ENCODE measurements around the gene PRKCH. TPM values are rescaled to one million over a fixed set of nuclear protein-coding genes. Genes with fewer than 3 reads are reported as not detected.

The PRKCH gene
- total RNA-seq, 1 experiment from 2014 or later = 10.3 TPM

DNA sequence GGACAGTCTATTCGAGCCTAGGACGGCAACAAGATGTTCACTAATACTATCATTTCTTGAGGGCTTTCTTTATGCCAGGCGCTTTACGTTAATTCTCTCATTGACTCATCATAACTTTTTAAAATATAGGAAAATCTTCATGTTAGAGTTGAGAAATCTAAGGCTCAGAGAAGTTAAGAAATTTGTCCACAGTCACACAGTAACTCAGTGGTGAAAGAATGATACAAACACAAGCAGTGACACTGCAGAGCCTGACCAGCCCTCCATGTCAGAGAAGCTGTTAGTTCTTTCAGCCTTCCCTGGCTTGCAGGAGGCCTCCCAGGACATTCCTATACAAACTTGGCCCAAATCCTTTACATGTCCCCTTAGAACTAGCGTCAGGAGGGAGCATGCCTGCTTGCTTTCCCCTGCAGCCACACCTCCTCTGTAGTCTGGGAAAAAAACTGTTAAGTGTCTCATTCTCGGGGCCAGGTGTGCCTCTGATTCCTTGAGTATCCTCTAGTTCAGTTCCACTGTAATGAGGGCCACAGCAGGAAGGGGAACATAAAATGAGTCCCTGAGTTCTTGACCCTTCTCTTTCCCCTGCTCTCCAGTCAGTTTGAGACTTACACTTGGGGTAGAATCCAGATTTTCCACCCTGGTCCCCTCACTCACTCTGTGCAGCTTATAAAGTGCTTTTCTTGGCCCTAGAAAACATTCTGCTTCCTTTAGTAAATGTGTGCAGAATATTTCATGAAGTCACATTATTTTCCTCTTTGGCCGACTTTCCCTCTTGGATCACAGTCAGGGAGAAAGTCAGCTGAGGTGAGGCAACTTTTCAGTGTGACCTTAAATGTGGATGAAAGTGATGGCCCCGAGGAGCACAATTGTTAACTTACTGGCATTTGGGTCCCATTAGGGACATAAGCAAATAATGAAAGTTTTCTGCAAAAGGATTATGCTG lies 221.7 kb downstream of the PRKCH start:
- no peak overlapping the region for H3K4me3 Mint-ChIP-seq
- H3K4me1 Mint-ChIP-seq = peaks cover 17% of the 10 kb centered on the region
- H3K9me3 Mint-ChIP-seq = no peaks in the 10 kb centered on the region
- ChIA-PET POLR2A (no interaction called here), CTCF (interaction anchor here (0.7 kb wide), 1 partner anchor 64 kb away, joined by 3 read pairs; no protein-coding TSS in a partner anchor)
- ATAC-seq = no peak
- TF ChIP-seq, protein P1, sequence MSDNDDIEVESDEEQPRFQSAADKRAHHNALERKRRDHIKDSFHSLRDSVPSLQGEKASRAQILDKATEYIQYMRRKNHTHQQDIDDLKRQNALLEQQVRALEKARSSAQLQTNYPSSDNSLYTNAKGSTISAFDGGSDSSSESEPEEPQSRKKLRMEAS (CRISPR knock-in tag; IDR thresholded peaks at IDR 0.05) = no peak
- TF ChIP-seq ZNF396 (CRISPR knock-in tag; IDR thresholded peaks at IDR 0.05; ENCODE audit: borderline replicate concordance) (no peak), NR2C2 (CRISPR knock-in tag; IDR thresholded peaks at IDR 0.05) (no peak), ZNF416 (CRISPR knock-in tag; IDR thresholded peaks at IDR 0.05) (no peak), ZNF263 (CRISPR knock-in tag; IDR thresholded peaks at IDR 0.05; ENCODE audit: low read depth) (no peak)
- TF ChIP-seq, protein P2, sequence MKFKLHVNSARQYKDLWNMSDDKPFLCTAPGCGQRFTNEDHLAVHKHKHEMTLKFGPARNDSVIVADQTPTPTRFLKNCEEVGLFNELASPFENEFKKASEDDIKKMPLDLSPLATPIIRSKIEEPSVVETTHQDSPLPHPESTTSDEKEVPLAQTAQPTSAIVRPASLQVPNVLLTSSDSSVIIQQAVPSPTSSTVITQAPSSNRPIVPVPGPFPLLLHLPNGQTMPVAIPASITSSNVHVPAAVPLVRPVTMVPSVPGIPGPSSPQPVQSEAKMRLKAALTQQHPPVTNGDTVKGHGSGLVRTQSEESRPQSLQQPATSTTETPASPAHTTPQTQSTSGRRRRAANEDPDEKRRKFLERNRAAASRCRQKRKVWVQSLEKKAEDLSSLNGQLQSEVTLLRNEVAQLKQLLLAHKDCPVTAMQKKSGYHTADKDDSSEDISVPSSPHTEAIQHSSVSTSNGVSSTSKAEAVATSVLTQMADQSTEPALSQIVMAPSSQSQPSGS (CRISPR knock-in tag; IDR thresholded peaks at IDR 0.05; ENCODE audit: borderline replicate concordance, low read depth) = no peak
- TF ChIP-seq, protein P3, sequence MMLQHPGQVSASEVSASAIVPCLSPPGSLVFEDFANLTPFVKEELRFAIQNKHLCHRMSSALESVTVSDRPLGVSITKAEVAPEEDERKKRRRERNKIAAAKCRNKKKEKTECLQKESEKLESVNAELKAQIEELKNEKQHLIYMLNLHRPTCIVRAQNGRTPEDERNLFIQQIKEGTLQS (CRISPR knock-in tag; conservative IDR thresholded peaks at IDR 0.05) = no peak
- H3K36me3 Mint-ChIP-seq = no peaks in the 10 kb centered on the region
- no peak overlapping the region for H3K27ac Mint-ChIP-seq
- DNase-seq (ENCODE audit: low spot score) = no peak
- H3K27me3 Mint-ChIP-seq (ENCODE audit: low read depth) = no peaks in the 10 kb centered on the region

DNA sequence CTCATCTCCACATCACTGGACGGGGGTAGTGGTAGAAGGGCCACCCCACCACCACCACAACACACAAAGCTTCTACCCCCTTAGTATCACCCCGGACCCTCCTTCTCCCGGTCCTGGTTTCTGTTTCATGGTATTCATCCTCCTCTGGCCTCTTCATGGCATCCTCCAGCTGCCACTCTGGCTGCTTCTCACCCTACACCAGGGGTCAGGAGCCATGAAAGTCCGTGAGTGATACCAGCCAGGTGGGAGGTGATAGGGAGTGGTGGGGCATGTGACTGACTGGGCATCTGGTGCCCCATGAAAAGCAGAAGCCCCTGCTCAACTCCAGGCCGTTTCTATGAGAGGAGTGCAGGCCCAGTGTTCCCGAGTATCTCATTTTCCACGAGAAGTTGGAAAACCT lies 222.6 kb downstream of the PRKCH start:
- no peak for TF ChIP-seq NR3C1 (CRISPR knock-in tag; conservative IDR thresholded peaks at IDR 0.05; ENCODE audit: low read depth)
- TF ChIP-seq, protein P2 (CRISPR knock-in tag; IDR thresholded peaks at IDR 0.05; ENCODE audit: borderline replicate concordance, low read depth) = no peak
- TF ChIP-seq, protein P4, sequence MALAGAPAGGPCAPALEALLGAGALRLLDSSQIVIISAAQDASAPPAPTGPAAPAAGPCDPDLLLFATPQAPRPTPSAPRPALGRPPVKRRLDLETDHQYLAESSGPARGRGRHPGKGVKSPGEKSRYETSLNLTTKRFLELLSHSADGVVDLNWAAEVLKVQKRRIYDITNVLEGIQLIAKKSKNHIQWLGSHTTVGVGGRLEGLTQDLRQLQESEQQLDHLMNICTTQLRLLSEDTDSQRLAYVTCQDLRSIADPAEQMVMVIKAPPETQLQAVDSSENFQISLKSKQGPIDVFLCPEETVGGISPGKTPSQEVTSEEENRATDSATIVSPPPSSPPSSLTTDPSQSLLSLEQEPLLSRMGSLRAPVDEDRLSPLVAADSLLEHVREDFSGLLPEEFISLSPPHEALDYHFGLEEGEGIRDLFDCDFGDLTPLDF (CRISPR knock-in tag; IDR thresholded peaks at IDR 0.05) = no peak
- Mint-ChIP-seq H3K4me3 (no peak overlapping the region), H3K27ac (no peak overlapping the region), H3K36me3 (no peaks in the 10 kb centered on the region), H3K4me1 (peaks cover 9% of the 10 kb centered on the region), H3K27me3 (ENCODE audit: low read depth) (no peaks in the 10 kb centered on the region), H3K9me3 (no peaks in the 10 kb centered on the region)
- POLR2A ChIA-PET = no interaction called here
- DNase-seq (ENCODE audit: low spot score) = no peak
- CTCF ChIA-PET = no interaction called here
- ATAC-seq = no peak

DNA sequence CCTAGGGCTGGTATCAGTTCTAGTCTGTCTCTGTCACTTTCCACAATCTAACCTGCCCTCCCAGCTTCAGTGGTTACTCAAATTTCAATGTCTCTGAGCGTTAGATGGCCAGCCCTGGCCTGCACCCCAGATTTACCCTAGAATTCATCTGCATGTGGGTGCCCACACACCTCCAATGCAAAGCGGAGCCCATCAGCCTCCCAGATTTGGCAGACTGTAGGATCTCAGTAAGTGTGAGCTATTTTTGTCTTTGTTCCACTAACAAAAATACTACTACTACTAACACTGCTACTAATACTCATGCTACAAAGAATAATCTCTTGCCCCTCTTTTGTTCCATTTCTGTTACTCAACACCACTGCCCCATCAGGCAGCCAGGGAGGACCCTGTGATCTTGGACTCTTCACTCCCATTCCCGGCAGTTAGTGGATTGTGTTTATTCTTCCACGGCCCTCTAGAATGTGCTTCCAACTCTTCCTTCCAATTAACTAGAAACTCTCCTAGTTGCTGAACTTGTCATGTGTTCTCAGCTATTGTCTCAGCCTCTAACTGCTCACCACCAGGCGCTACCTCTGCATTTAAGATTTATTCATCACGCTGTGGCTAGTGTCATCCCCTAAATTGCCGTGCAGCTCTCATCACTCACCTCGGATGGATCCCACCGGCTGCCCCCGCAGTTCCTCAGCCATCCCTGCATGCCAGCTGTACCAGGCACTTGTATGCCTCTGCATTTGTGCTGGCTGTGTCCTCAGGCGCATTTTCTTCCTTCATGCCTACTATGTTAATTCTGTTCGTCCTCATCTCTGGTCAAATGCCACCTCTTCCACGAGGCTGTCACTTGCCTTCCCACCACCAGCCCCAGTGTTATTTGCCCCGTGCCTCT lies 223.3 kb downstream of the PRKCH start:
- H3K27me3 Mint-ChIP-seq (ENCODE audit: low read depth) = no peaks in the 10 kb centered on the region
- no peaks in the 10 kb centered on the region for H3K9me3 Mint-ChIP-seq
- peaks cover 9% of the 10 kb centered on the region for H3K4me1 Mint-ChIP-seq
- ChIA-PET POLR2A (no interaction called here), CTCF (interaction anchor here (1.1 kb wide), 1 partner anchor 67 kb away, joined by 3 read pairs; no protein-coding TSS in a partner anchor)
- DNase-seq (ENCODE audit: low spot score) = no peak
- no peaks in the 10 kb centered on the region for H3K36me3 Mint-ChIP-seq
- no peak overlapping the region for H3K27ac Mint-ChIP-seq
- no peak for ATAC-seq
- no peak overlapping the region for H3K4me3 Mint-ChIP-seq
- TF ChIP-seq, protein P5, sequence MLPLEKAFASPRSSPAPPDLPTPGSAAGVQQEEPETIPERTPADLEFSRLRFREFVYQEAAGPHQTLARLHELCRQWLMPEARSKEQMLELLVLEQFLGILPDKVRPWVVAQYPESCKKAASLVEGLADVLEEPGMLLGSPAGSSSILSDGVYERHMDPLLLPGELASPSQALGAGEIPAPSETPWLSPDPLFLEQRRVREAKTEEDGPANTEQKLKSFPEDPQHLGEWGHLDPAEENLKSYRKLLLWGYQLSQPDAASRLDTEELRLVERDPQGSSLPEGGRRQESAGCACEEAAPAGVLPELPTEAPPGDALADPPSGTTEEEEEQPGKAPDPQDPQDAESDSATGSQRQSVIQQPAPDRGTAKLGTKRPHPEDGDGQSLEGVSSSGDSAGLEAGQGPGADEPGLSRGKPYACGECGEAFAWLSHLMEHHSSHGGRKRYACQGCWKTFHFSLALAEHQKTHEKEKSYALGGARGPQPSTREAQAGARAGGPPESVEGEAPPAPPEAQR (CRISPR knock-in tag; IDR thresholded peaks at IDR 0.05) = no peak
- TF ChIP-seq, protein P6, sequence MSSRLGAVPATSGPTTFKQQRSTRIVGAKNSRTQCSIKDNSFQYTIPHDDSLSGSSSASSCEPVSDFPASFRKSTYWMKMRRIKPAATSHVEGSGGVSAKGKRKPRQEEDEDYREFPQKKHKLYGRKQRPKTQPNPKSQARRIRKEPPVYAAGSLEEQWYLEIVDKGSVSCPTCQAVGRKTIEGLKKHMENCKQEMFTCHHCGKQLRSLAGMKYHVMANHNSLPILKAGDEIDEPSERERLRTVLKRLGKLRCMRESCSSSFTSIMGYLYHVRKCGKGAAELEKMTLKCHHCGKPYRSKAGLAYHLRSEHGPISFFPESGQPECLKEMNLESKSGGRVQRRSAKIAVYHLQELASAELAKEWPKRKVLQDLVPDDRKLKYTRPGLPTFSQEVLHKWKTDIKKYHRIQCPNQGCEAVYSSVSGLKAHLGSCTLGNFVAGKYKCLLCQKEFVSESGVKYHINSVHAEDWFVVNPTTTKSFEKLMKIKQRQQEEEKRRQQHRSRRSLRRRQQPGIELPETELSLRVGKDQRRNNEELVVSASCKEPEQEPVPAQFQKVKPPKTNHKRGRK (CRISPR knock-in tag; IDR thresholded peaks at IDR 0.05; ENCODE audit: borderline replicate concordance) = no peak
- no peak for TF ChIP-seq TEAD1 (CRISPR knock-in tag; IDR thresholded peaks at IDR 0.05)
- TF ChIP-seq, protein P7, sequence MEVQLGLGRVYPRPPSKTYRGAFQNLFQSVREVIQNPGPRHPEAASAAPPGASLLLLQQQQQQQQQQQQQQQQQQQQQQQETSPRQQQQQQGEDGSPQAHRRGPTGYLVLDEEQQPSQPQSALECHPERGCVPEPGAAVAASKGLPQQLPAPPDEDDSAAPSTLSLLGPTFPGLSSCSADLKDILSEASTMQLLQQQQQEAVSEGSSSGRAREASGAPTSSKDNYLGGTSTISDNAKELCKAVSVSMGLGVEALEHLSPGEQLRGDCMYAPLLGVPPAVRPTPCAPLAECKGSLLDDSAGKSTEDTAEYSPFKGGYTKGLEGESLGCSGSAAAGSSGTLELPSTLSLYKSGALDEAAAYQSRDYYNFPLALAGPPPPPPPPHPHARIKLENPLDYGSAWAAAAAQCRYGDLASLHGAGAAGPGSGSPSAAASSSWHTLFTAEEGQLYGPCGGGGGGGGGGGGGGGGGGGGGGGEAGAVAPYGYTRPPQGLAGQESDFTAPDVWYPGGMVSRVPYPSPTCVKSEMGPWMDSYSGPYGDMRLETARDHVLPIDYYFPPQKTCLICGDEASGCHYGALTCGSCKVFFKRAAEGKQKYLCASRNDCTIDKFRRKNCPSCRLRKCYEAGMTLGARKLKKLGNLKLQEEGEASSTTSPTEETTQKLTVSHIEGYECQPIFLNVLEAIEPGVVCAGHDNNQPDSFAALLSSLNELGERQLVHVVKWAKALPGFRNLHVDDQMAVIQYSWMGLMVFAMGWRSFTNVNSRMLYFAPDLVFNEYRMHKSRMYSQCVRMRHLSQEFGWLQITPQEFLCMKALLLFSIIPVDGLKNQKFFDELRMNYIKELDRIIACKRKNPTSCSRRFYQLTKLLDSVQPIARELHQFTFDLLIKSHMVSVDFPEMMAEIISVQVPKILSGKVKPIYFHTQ (CRISPR knock-in tag; IDR thresholded peaks at IDR 0.05) = no peak
- TF ChIP-seq, protein P8, sequence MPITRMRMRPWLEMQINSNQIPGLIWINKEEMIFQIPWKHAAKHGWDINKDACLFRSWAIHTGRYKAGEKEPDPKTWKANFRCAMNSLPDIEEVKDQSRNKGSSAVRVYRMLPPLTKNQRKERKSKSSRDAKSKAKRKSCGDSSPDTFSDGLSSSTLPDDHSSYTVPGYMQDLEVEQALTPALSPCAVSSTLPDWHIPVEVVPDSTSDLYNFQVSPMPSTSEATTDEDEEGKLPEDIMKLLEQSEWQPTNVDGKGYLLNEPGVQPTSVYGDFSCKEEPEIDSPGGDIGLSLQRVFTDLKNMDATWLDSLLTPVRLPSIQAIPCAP (CRISPR knock-in tag; IDR thresholded peaks at IDR 0.05) = no peak
- no peak for TF ChIP-seq OVOL2 (CRISPR knock-in tag; IDR thresholded peaks at IDR 0.05; ENCODE audit: borderline replicate concordance)
- no peak for TF ChIP-seq TCF7 (CRISPR knock-in tag; IDR thresholded peaks at IDR 0.05; ENCODE audit: low read depth)

All from WTC11 (cell line).